ENCODE data around the gene KRTAP11-1.

The KRTAP11-1 gene

GRCh38 chr21:30881480-30881879 is at the start of gene KRTAP11-1:
TSS of gene KRTAP11-1 (minus strand) at chr21:30881580. CDS start at chr21:30881524, 56 bp downstream.
- Histone ChIP-seq H3K9me3 (no peaks in the 10 kb centered on the region), H3K27ac (no peak within 1 kb of the TSS), H3K4me1 (no peaks in the 10 kb centered on the region), H3K4me3 (no peak within 1 kb of the TSS), H3K27me3 (no peaks in the 10 kb centered on the region), H3K36me3 (no peaks in the 10 kb centered on the region)
- no peak for TF ChIP-seq CTCF (IDR thresholded peaks at IDR 0.05)
- intact Hi-C loops (cut with DNase I; ENCODE audit: low total_unique reads), result no loop called here
- no peak for DNase-seq

- Histone ChIP-seq H3K4me1 (no peaks in the 10 kb centered on the region), H3K27me3 (no peaks in the 10 kb centered on the region), H3K4me3 (no peak overlapping the region), H3K27ac (no peak overlapping the region), H3K36me3 (no peaks in the 10 kb centered on the region), H3K9me3 (peaks cover 0 to 16% (median 0%) of the 10 kb centered on the region in 3 donors)
- no peak for DNase-seq
- no peak for TF ChIP-seq CTCF (IDR thresholded peaks at IDR 0.05)
- intact Hi-C loops (cut with DNase I; ENCODE audit: low total_unique reads), result no loop called here
Measured at GRCh38 chr21:30924146-30924700, 42.8 kb upstream of the KRTAP11-1 start.

GRCh38 chr21:30921129-30921528 is 39.7 kb upstream of the KRTAP11-1 start:
- peaks cover 0 to 4% (median 0%) of the 10 kb centered on the region in 3 donors for H3K9me3 ChIP-seq
- intact Hi-C loops (cut with DNase I; ENCODE audit: low total_unique reads), result no loop called here
- H3K4me1 ChIP-seq, result no peaks in the 10 kb centered on the region
- no peak for TF ChIP-seq CTCF (IDR thresholded peaks at IDR 0.05)
- no peak overlapping the region for H3K4me3 ChIP-seq
- DNase-seq, result no peak
- no peaks in the 10 kb centered on the region for H3K36me3 ChIP-seq
- no peak overlapping the region for H3K27ac ChIP-seq
- H3K27me3 ChIP-seq, result no peaks in the 10 kb centered on the region

- Histone ChIP-seq H3K4me1 (no peaks in the 10 kb centered on the region), H3K9me3 (no peaks in the 10 kb centered on the region), H3K27me3 (no peaks in the 10 kb centered on the region), H3K4me3 (no peak overlapping the region), H3K27ac (no peak overlapping the region), H3K36me3 (no peaks in the 10 kb centered on the region)
- no peak for TF ChIP-seq CTCF (IDR thresholded peaks at IDR 0.05)
- intact Hi-C loops (cut with DNase I; ENCODE audit: low total_unique reads), result no loop called here
- DNase-seq, result no peak
Measured at GRCh38 chr21:30917557-30917956, 36.2 kb upstream of the KRTAP11-1 start.

GRCh38 chr21:30900881-30901280 is 19.5 kb upstream of the KRTAP11-1 start:
- H3K4me3 ChIP-seq, result no peak overlapping the region
- DNase-seq, result no peak
- H3K9me3 ChIP-seq, result no peaks in the 10 kb centered on the region
- no peaks in the 10 kb centered on the region for H3K36me3 ChIP-seq
- no peak overlapping the region for H3K27ac ChIP-seq
- TF ChIP-seq CTCF (IDR thresholded peaks at IDR 0.05), result no peak
- no peaks in the 10 kb centered on the region for H3K4me1 ChIP-seq
- no peaks in the 10 kb centered on the region for H3K27me3 ChIP-seq
- intact Hi-C loops (cut with DNase I; ENCODE audit: low total_unique reads), result no loop called here
